H1 (cell line): ENCODE data around the gene SRPK3. TPM values are rescaled to one million over a fixed set of nuclear protein-coding genes. Genes with fewer than 3 reads are reported as not detected.

Experiments used
- BRCA1 ChIP-seq: IDR thresholded peaks from 2 replicates; pipeline ENCODE4 v1.6.1; 2012; ENCODE audit warnings: low read depth, low read length, improper control_type of control experiment
- KDM5A ChIP-seq: fragments of 200-600 bp; IDR thresholded peaks from 2 replicates; pipeline ENCODE4 v1.7.1; 2012; ENCODE audit warnings: mild to moderate bottlenecking, low read length, inconsistent platforms, mixed read lengths
- RAD21 ChIP-seq, 2 experiments: IDR thresholded peaks in 1 of 2; conservative IDR thresholded peaks in 1 of 2; 2 replicates each; pipeline ENCODE4 v1.6.1; 2011; ENCODE audit warnings: low read depth in 2 of 2, low read length in 2 of 2, improper control_type of control experiment in 1 of 2, inconsistent platforms in 1 of 2, mild to moderate bottlenecking in 1 of 2, moderate library complexity in 1 of 2
- SIN3A ChIP-seq, 2 experiments: IDR thresholded peaks in 1 of 2; conservative IDR thresholded peaks in 1 of 2; 2 replicates each; pipeline ENCODE4 v1.6.1; 2011 to 2012; ENCODE audit warnings: low read length in 2 of 2, improper control_type of control experiment in 1 of 2, low read depth in 1 of 2, mild to moderate bottlenecking in 1 of 2
- SP1 ChIP-seq: IDR thresholded peaks from 2 replicates; pipeline ENCODE4 v1.6.1; 2011; ENCODE audit warnings: low read depth, low read length
- SP4 ChIP-seq: IDR thresholded peaks from 2 replicates; pipeline ENCODE4 v1.6.1; 2012; ENCODE audit warnings: low read length, inconsistent platforms
- TAF7 ChIP-seq: optimal IDR thresholded peaks from 2 replicates; pipeline ENCODE3; 2011; ENCODE audit warnings: low read depth, mild to moderate bottlenecking, inconsistent platforms, low read length, moderate library complexity, borderline replicate concordance
- TBP ChIP-seq: IDR thresholded peaks from 2 replicates; pipeline ENCODE4 v1.6.1; 2011; ENCODE audit warnings: low read depth, low read length, improper control_type of control experiment
- ZNF274 ChIP-seq: IDR thresholded peaks from 2 replicates; pipeline ENCODE4 v1.7.0; 2012; ENCODE audit warnings: low read length, borderline replicate concordance; ENCODE audit errors: extremely low read depth
- polyA plus RNA-seq, 7 experiments: library from polyadenylated mRNA; depleted of rRNA in 3 of 7; stranded (reverse) in 5 of 7; unstranded in 2 of 7; fragments of >200 nt in 5 of 7; fragments of 200-250 nt in 2 of 7; gene quantifications; 1 replicate in 5 of 7; 2 replicates in 1 of 7; 4 replicates in 1 of 7; pipeline versions ENCODE4 v1.2.1 to v1.2.3, GENCODE V29; 2011 to 2013; ENCODE audit warnings: missing spikeins in 2 of 7, mixed read lengths in 2 of 7
- total RNA-seq: library from RNA; stranded (reverse); fragmentation: NEBNext Ultra II Directional; extraction: Animal tissue kit (Norgen Biotek cat#: 25700); gene quantifications from 2 replicates; pipeline ENCODE4 v1.2.1, GENCODE V29; 2021

Gene SRPK3
- total and polyA plus RNA-seq, 2 of the 8 experiments (the other 6 are each of a cell fraction or from before 2014, with no cell fraction given) = not detected

GRCh38 chrX:153803211-153804099 is 22.6 kb downstream of the SRPK3 start (continued):
- TF ChIP-seq TBP (no peak), RAD21 (IDR thresholded peaks at IDR 0.05 in 1 of 2, conservative IDR thresholded peaks at IDR 0.05 in 1 of 2; ENCODE audit: low read depth in 2 of 2, low read length in 2 of 2) (no peak), SP4 (no peak), KDM5A (no peak), BRCA1 (no peak), SP1 (no peak), SIN3A (conservative IDR thresholded peaks at IDR 0.05 in 1 of 2, IDR thresholded peaks at IDR 0.05 in 1 of 2; ENCODE audit: low read depth in 1 of 2, low read length in 2 of 2) (no peak), ZNF274 (no peak), TAF7 (no peak)
